ES-I3 (cell line): Measurements from ENCODE around the gene PTPRCAP.

Experiments used
- H3K36me3 ChIP-seq: 2 replicates; pipeline ENCODE4 v1.6.1; 2013; ENCODE audit warnings: mild to moderate bottlenecking, low read length, control low read depth, moderate library complexity; ENCODE audit not compliant: insufficient read depth
- H3K4me1 ChIP-seq: 2 replicates; pipeline ENCODE4 v1.6.1; 2013; ENCODE audit warnings: mild to moderate bottlenecking, control low read depth, low read length; ENCODE audit not compliant: insufficient read depth
- H3K9ac ChIP-seq: 2 replicates; pipeline ENCODE4 v1.6.1; 2013; ENCODE audit warnings: low read depth, mild to moderate bottlenecking, low read length, moderate library complexity
- H3K9me3 ChIP-seq: 2 replicates; pipeline ENCODE4 v1.6.1; 2013; ENCODE audit warnings: mild to moderate bottlenecking, low read length, moderate library complexity; ENCODE audit not compliant: control insufficient read depth, insufficient read depth

The PTPRCAP gene

DNA sequence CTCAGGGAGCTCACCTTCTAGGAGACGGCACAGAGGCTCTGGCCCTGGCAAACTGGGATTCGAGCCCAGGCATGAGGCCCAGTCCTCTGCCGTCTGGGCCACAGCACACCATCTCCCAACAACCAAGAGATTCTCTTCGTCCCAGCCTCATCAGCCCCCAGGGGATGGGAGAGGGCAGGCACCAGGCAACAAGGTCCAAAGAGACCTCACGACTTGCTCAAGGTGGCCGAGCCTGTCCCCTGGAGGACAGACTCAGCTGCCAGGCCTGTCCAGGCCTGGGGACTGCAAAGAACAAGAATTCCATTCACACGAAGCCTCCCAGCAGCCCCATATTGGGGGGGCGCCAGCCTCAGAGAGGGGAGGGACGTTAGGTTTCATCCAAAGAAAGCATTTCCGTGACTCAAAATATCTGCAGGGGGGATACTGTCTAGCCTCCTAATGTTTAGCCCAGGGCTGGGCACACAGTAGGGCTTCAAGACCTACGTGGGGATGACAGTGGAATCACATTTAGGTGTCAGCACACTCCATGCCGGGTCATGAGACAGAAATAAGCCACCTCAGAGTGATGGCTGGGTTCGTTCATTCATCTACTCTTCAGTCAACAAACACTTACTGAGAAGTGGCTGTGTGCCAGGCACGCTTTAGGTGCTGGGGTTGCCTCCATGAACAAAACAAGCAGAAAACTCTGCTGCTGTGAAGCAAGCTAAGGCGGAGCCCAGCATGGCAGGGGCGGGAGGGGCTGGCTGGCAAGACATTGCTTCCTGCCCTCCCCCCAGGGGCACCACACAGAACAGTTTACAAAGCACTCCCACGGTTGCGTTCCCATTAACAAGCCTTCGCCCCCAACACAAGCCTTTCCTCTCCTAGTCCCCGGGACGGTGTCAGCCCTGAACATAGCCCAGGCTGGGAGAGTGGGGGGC lies 20.8 kb downstream of the PTPRCAP start:
- Histone ChIP-seq H3K9ac (no peak overlapping the region), H3K36me3 (no peaks in the 10 kb centered on the region), H3K9me3 (no peaks in the 10 kb centered on the region), H3K4me1 (peaks cover 8% of the 10 kb centered on the region; the same call in 1 of the 2 replicates)

DNA sequence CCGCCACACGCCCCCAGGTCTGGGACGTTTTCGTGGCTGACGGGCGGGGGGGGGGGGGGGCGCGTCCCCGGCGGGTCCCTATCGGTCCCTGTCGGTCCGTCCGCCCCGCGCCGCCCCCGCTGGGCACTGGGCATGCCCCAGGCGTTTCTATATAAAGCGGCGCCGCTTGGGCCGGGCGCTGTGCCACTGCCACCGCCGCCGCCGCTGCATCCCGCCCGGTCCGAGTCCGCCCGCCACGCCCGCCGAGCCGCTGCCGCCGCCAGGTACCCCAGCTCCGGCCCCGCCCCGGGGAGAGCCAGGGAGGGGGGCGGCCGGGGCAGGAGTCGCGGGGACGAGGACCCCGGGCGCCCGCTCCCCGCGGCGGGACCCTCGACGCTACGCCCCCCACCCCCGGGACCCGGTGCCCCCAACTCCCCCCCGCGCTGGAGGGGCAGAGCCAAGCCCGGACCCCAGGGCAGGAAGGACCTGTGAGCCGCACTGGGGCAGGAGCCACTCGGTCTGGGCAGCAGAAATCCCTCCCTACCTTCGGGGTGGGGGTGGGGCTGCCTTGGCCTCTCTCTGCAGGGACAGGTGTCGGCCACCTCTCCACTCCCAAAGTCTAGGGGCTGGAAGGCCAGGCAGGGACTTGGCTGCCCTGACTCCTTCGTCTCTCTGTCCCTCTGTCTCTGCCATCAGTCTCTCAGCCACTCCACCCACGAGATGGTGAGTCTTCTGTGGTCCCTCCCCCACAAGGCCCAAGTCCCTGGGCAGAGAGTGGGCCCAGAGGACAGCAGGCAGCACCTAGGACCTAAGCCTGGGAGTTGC lies 21.8 kb downstream of the PTPRCAP start, which contains the start of gene CARNS1:
CARNS1 (plus strand) TSS at position 178 of the 804 bp plus-strand sequence; CDS start at position 700, 522 bp downstream.
- Histone ChIP-seq H3K4me1 (peaks cover 8% of the 10 kb centered on the region; the same call in 1 of the 2 replicates), H3K36me3 (no peaks in the 10 kb centered on the region), H3K9ac (peak within 1 kb of the TSS; percentile 53; the same call in 1 of the 2 replicates), H3K9me3 (no peaks in the 10 kb centered on the region)

- no peaks in the 10 kb centered on the region for H3K9me3 ChIP-seq
- no peak overlapping the region for H3K9ac ChIP-seq
- H3K36me3 ChIP-seq = no peaks in the 10 kb centered on the region
- H3K4me1 ChIP-seq = peaks cover 8% of the 10 kb centered on the region; the same call in 1 of the 2 replicates
Measured at GRCh38 chr11:67413266-67413849, 24.1 kb downstream of the PTPRCAP start.

- no peaks in the 10 kb centered on the region for H3K9me3 ChIP-seq
- peaks cover 8% of the 10 kb centered on the region; the same call in 1 of the 2 replicates for H3K4me1 ChIP-seq
- H3K36me3 ChIP-seq = no peaks in the 10 kb centered on the region
- H3K9ac ChIP-seq = no peak overlapping the region
Measured at GRCh38 chr11:67412495-67413179, 24.8 kb downstream of the PTPRCAP start.

DNA sequence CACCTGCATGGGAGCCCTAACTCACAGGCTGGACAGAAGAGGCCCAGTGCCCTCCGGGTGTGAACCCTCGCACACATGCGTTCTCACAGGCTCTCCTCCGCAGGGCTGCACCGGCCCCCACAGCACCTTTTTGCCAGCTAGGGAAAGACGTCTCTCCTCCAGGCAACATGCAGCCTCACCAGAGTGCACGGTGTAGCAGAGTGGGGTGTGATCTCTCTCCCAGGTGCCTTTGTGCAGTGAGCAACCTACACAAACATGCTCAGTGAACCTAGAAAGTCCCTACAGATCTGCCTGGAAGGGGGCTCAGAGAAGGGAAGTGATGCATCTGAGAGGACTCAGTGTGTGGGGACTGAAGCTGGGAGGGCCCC lies 25.7 kb downstream of the PTPRCAP start:
- Histone ChIP-seq H3K4me1 (peaks cover 8% of the 10 kb centered on the region; the same call in 1 of the 2 replicates), H3K36me3 (no peaks in the 10 kb centered on the region), H3K9me3 (no peaks in the 10 kb centered on the region), H3K9ac (no peak overlapping the region)

DNA sequence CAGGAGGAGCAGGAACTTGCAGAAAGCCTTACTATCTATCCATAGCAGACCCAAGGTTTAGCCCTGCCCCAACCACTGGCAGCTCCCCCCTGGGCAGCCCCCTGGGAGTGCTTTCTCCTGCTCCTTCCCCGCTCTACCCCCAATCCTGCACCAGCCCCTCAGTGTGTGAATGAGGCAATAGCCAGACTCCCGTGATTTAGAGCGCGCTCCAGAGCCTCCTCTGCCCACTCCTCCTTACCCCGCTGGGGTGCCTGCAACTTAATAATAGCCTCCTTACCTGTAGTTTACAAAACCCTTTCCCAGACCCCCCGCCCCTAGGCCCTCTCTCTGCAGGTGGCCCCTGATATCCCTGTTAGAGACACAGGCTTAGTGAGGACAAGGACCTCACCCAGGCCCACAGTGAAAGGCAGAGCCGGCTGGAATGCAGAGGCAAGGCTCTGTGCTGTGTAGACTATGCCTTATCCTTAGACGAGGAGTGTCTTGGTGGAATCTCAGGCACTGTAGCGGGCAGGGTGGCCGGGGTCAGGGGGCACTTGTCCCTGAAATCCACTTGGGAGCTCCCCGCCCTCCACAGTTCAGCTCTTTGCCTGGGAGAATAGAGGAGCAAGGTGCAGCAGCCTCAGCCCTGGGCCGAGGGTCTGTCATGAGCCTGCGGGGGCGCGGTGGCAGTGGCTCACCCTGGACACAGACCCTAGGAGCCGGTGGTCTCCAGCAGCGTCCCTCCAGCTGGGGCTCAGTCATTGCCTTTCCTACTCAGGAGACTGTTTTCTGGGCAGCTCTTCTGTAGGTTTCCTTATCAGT lies 26.3 kb downstream of the PTPRCAP start:
- Histone ChIP-seq H3K9me3 (no peaks in the 10 kb centered on the region), H3K9ac (no peak overlapping the region), H3K4me1 (peaks cover 6% of the 10 kb centered on the region; the same call in 1 of the 2 replicates), H3K36me3 (no peaks in the 10 kb centered on the region)

DNA sequence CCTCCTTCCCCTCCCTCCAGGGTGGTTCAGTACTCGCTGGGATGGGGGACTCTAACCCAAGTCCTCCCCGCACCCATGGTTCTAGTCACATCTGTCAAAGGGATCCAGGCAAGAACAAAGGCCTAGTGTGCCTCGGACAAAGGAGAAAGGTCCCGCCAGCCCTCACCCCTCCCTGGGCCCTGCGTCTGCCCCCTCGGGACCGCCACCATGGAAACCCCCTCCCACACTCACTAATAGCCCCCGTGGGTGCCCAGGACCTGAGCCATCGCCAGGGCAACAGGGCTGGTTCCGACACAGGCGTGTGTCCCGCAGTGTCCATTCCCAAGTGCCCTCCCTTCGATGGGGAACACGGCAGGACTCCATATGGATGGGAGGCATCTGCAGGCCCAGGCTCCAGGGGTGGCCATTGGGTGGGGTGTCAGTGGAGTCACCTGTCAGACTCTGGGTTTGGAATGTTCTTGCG lies 27.1 kb downstream of the PTPRCAP start:
- Histone ChIP-seq H3K9me3 (no peaks in the 10 kb centered on the region), H3K9ac (no peak overlapping the region), H3K4me1 (peaks cover 3% of the 10 kb centered on the region; the same call in 1 of the 2 replicates), H3K36me3 (no peaks in the 10 kb centered on the region)

GRCh38 chr11:67409781-67410368 lies 27.6 kb downstream of the PTPRCAP start:
- Histone ChIP-seq H3K4me1 (peaks cover 3% of the 10 kb centered on the region; the same call in 1 of the 2 replicates), H3K9ac (no peak overlapping the region), H3K36me3 (no peaks in the 10 kb centered on the region), H3K9me3 (no peaks in the 10 kb centered on the region)

DNA sequence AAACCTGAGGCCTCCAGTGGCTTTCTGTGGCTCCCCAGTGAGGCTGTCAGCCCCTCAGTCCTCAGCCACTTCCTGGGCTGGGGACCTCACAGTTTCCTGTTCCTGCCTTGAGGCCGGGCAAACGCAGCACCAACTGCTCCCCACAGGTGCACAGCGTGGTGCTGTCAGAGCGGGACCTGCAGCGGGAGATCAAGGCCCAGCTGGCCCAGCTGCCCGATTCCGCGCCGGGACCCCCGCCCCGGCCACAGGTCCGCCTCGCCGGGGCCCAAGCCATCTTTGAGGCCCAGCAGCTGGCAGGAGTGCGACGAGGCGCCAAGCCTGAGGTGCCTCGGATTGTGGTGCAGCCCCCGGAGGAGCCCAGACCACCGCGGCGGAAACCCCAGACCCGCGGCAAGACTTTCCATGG lies 28.2 kb downstream of the PTPRCAP start:
- Histone ChIP-seq H3K9me3 (no peaks in the 10 kb centered on the region), H3K4me1 (peaks cover 3% of the 10 kb centered on the region; the same call in 1 of the 2 replicates), H3K9ac (no peak overlapping the region), H3K36me3 (no peaks in the 10 kb centered on the region)

DNA sequence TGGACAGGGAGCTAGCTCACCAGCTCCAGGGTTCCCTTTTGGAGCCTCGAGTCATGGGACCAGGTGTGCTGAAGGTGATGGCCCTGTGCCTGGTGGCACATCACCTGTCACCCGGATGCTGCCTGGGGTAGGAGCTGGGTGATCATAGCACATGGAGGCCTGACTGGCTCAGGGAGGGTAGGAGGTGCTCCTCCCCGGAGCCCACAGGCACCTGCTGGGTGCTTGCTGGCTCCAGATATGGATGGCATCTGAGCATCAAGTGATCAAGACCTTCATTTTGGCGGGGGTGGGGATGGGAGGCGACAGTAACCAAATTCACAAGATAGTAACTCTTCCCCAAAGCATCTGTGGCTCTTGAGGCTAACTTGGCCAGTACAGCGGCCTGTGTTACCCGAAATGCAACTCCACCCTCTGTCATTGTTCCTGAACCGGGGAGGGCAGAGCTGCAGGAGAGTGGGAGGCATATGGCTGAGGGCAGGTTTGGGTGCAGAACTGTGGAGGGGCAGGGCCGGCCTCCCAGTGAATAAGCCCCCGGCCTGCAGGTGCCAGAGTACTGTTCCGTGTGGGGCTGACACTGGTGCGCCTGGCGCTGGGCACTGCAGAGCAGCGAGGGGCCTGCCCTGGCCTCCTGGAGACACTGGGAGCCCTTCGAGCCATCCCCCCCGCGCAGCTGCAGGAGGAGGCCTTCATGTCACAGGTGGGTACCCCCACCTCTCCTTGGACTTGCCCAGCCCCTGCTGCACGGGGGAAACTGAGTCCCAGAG lies 28.9 kb downstream of the PTPRCAP start:
- no peak overlapping the region for H3K9ac ChIP-seq
- peaks cover 4% of the 10 kb centered on the region; the same call in 1 of the 2 replicates for H3K4me1 ChIP-seq
- H3K9me3 ChIP-seq = no peaks in the 10 kb centered on the region
- no peaks in the 10 kb centered on the region for H3K36me3 ChIP-seq

GRCh38 chr11:67407688-67408163 lies 29.8 kb downstream of the PTPRCAP start:
- no peak overlapping the region for H3K9ac ChIP-seq
- H3K4me1 ChIP-seq = peaks cover 11% of the 10 kb centered on the region; the same call in 1 of the 2 replicates
- no peaks in the 10 kb centered on the region for H3K9me3 ChIP-seq
- H3K36me3 ChIP-seq = no peaks in the 10 kb centered on the region
